ENCODE data around the gene CTIF. TPM values are rescaled to one million over a fixed set of nuclear protein-coding genes. Genes with fewer than 3 reads are reported as not detected.

Gene CTIF
- total RNA-seq, 1 experiment from 2014 or later, result 23.8 TPM

DNA sequence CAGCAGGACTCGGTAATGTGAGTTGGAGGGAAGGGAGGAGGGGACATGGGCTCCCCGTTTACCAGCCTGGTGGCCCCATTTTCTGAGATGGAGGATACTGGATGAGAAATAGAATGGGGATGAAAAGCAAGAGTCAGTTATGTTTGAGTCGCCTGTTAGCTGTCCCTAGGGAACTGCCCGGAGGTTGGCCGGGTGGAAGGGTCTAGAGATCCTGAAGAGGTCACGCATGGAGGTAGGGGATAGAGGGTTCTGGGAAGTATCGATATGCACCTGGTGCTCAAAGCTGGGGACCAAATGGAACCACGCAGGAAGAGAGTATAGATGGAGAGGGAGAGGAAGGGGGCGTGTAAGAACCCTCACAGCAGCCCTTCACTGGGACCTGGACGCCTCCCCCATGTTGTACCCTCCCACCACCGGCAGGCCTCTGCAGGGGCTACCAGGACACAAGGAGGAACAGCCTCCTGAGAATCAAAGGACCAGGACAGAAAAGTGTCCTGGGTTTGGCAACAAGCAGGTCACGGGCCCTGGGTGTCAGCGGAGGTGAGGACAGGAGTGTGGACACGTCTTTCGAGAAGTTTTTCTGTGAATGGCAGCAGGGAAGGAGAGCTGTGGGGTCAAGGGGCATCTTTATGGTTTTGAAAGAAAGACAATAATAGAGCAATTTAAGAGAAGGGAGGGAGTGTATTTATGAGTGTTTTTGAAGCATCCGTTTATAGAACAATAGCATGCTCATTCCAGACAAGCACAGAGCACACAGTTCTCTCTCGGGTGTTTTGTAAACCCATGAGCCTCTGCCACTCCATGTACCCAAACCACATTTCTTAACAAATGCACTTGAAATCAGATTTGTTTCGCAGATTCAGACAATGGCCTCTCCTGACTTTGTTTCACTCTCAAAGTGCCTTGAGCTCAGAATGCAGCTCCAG, 279.8 kb downstream of the CTIF start:
- DNase-seq (ENCODE audit: low spot score), result no peak

DNA sequence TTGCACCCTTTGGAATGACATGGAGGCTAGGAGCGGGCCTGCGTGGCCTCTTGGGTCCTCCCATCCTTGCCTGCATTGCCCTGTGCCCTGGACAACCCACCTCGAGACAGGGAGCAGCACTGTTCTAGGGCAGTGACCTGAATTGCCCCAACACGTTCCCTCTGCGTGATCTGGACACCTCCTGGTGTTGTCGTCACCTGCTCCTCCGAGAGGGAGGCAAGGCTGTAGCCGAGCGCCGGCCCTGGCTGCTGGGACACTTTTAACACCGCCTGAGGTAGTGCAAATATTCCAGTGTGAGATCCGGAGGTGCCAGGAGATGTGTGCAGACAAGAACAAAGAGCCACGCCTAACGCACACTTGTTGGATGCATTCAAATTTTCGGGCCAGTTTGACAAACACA, 280.4 kb downstream of the CTIF start:
- DNase-seq (ENCODE audit: low spot score), result no peak

DNA sequence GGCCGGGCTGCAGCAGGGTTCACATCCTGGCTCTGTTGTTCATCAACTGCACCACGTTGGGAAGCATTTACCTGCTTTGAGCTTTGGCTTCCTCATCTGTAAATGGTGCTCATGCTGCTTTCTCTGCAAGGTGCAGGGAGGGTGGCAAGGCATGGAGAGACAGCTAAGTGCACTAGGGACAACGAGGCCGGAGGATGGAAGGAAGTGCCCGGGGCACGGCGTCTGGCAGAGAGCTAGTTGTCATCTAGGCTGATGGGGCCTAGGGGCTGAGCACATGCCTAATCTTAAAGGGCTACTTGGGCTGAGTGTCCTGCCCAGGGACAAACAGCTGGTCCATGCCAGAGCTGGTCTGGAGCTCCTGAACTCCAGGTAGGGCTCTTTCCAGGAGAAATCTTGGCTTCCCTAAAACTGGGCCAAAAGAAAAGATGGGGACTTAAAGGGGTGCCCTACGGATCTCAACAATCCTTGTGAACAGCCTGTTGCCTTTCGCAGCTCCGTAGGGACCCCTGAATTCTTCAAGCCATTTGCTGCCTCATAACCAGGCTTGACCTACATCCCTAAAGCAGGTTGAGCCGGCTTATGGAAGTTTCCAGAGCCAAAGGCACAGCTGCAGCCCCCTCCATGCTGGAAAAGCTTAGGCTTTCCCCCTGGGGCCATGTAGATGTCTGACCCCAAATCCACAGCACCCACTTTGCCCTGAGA, 281.1 kb downstream of the CTIF start:
- no peak for DNase-seq (ENCODE audit: low spot score)

GRCh38 chr18:48820483-48821250, 281.8 kb downstream of the CTIF start:
- DNase-seq (ENCODE audit: low spot score), result no peak

- DNase-seq (ENCODE audit: low spot score), result no peak
Observed at GRCh38 chr18:48821251-48821590, 282.4 kb downstream of the CTIF start.

- no peak for DNase-seq (ENCODE audit: low spot score)
Observed at GRCh38 chr18:48821845-48822244, 283.0 kb downstream of the CTIF start.

DNA sequence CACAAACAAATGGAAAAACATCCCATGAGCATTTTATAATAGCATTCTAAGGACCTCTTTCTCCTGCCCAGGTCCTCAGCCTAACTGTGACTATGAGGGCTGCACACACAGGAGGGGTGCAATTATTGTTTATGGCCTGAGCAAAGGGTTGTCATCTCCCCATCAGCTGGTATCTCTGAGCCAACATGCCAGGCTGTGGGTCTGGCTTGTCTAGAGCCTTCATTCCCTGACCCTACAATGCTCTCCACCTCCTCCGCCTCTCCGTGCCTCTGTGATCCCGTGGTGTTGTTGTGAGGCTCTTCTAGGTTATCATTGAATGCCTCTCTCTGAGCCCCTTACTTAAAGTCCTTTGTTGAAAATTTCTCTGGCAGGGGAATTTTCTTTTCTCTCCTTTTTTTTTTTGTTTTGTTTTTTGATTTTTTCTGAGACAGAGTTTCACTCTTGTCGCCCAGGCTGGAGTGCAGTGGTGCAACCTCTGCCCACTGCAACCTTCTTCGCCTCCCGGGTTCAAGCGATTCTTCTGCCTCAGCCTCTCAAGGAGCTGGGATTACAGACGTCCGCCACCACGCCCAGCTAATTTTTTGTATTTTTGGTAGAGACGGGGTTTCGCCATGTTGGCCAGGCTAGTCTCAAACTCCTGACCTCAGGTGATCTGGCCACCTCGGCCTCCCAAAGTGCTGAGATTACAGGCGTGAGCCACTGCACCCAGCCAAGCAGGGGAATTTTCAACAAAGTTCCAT, 285.6 kb downstream of the CTIF start:
- DNase-seq (ENCODE audit: low spot score), result no peak

- DNase-seq (ENCODE audit: low spot score), result no peak
Observed at GRCh38 chr18:48825101-48825745, 286.4 kb downstream of the CTIF start.

DNA sequence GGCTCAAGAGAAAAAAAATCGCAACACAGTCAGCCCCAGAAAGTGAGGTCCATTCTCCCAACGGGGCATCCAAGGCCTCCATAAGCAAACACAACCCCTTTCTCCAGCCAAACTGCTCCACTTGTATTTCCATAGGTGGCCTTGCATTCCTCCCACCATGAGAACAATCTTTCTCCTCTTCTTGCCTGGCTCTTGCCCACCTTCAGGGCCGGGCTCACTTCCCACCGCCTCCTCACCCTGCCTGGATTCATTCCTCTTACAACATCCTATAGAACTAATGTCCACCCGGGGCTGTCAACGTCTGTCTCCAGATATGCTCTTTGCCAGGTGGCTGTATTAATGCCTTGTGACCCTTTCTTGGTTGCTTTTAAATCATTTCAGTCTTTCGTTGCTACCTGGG, 287.4 kb downstream of the CTIF start:
- DNase-seq (ENCODE audit: low spot score), result no peak

GRCh38 chr18:48826806-48827205, 288.0 kb downstream of the CTIF start:
- DNase-seq (ENCODE audit: low spot score), result no peak

- no peak for DNase-seq (ENCODE audit: low spot score)
Observed at GRCh38 chr18:48827291-48828193, 288.7 kb downstream of the CTIF start.

GRCh38 chr18:48828194-48828545, 289.3 kb downstream of the CTIF start:
- no peak for DNase-seq (ENCODE audit: low spot score)

GRCh38 chr18:48828691-48829442, 290.0 kb downstream of the CTIF start:
- DNase-seq (ENCODE audit: low spot score), result no peak

DNA sequence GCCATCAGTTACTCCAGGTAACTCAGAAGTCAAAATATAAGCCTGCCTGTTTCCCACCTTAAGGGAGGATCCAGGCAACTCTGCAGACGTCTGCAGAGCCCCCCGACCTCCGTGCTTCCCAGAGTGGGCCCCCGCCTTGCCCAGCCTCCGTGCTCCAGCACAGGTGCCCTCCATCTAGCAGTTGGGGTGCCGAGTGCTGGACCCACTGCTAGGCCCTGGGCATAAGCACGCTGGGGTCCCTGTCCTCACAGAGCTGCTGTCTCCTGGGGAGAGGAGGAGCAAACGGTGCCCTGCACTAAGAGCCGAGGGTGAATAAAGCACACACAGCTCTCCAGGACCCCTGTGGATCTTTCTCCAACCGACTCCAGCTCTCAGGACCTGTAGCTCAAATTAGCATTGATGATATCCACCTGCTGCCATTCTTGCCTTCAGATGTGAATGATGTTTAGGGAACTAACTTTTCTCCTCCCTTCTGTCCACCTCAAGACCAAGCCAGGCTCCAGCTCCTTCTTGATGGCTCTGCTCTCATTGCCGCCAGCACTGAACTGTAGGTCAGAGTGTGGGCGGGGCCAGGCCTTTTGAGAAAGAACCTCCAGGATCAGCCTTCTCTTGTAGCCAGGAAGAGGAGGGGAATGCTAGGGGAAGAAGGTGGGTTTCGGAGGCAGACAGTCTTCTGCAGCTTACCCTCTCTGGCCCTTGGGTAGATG, 290.8 kb downstream of the CTIF start:
- DNase-seq (ENCODE audit: low spot score), result no peak

DNA sequence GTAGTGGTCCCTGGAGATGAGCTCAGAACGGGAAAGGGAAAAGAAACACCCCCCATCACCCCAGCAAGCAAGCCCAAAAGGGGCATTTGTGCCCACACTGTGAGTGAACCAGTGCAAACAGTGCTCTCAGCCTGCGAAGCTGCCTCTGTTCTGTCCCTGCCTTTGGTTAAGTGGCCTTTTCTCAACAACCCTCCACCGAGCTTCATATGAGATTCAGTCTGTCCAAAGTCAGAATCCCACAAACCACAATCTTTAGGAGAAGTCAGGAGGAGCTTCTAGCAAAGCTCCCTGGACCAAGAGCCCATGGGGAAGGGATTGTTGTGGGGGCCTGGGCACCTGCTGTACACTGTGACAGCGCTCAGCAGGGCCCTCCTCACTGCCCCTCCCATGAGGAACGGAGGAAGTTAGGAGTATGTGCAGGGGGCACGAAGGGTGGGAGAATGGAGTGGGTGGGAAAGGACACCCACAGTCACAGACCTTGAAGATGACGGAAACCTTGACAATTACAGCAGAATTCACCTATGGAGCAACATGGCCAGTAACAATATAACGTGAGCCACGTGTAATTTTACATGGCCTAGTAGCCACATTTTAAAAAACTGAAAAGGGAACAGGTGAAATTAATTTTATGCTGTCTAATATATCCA, 292.4 kb downstream of the CTIF start:
- no peak for DNase-seq (ENCODE audit: low spot score)

- DNase-seq (ENCODE audit: low spot score), result no peak
Observed at GRCh38 chr18:48831802-48832201, 293.0 kb downstream of the CTIF start.

- peak; percentile 96 for DNase-seq (ENCODE audit: low spot score)
Observed at GRCh38 chr18:48832938-48833700, 294.3 kb downstream of the CTIF start.
